ENCODE results near the gene AHCYL2.

DNA sequence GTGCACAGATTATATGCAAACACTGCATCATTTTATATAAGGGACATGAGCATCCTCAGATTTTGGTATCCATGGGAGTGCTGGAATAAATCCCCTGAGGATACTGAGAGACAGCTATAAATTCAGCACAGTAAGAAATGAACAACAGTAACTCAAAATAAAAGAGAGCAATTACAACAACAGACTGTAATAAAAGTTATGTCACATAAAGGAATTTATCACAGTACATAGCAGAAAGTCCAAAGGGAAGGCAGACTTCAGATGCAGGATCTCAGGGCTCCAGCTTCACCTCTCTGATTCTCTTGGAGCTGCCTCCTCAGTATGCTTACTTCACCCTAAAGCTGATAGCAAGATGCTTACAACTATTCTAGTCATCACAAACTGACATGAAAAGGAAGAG lies 165.5 kb downstream of the AHCYL2 start:
- TF ChIP-seq, protein P1, sequence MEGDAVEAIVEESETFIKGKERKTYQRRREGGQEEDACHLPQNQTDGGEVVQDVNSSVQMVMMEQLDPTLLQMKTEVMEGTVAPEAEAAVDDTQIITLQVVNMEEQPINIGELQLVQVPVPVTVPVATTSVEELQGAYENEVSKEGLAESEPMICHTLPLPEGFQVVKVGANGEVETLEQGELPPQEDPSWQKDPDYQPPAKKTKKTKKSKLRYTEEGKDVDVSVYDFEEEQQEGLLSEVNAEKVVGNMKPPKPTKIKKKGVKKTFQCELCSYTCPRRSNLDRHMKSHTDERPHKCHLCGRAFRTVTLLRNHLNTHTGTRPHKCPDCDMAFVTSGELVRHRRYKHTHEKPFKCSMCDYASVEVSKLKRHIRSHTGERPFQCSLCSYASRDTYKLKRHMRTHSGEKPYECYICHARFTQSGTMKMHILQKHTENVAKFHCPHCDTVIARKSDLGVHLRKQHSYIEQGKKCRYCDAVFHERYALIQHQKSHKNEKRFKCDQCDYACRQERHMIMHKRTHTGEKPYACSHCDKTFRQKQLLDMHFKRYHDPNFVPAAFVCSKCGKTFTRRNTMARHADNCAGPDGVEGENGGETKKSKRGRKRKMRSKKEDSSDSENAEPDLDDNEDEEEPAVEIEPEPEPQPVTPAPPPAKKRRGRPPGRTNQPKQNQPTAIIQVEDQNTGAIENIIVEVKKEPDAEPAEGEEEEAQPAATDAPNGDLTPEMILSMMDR (IDR thresholded peaks at IDR 0.05): no peak
- TF ChIP-seq POLR2AphosphoS5 (IDR thresholded peaks at IDR 0.05): no peak

All from gastroesophageal sphincter (tissue), 3 donors.